NCI-H1092 (cell line): ENCODE results near the gene BTF3L4.

ENCODE experiments used
- DNase-seq: peaks from one replicate; lab custom pipeline; 2025; lab: John Stamatoyannopoulos, UW

The BTF3L4 gene

GRCh38 chr1:52123622-52124021 lies 67.5 kb downstream of the BTF3L4 start:
- no peak for DNase-seq

GRCh38 chr1:52125736-52126359 lies 69.8 kb downstream of the BTF3L4 start:
- DNase-seq, result no peak

GRCh38 chr1:52127181-52128180 lies 71.4 kb downstream of the BTF3L4 start:
- no peak for DNase-seq

- DNase-seq, result no peak
Measured at GRCh38 chr1:52139817-52140540, 83.9 kb downstream of the BTF3L4 start.
